Measurements from ENCODE around the gene KAT7. TPM values are rescaled to one million over a fixed set of nuclear protein-coding genes. Genes with fewer than 3 reads are reported as not detected.

The KAT7 gene
- total RNA-seq, 1 experiment from 2014 or later, result 45.8 TPM

DNA sequence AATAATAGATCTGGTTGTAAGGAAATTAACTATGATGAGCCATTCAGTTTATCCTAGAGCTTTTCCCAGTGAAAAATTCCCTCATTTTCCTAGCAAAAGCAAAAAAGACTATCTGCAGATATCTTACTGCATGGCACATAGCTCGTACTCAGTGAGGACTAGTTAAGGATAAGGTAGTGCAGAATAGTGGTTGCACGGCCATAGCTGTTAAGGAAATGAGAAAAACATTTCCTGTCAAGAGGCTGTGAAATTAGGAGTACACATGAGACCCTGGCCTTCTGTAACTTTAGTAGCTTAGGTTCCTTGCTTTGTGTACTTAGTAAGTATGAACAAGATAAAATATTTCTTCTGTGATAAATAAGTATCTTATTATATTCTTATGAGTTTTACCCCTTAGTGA, 10.3 kb downstream of the KAT7 start:
- H3K4me1 ChIP-seq (ENCODE audit: low read length), result no peaks in the 10 kb centered on the region
- no peaks in the 10 kb centered on the region for H3K9me3 ChIP-seq (ENCODE audit: low read length)
- H3K4me2 ChIP-seq (ENCODE audit: low read depth, low read length, poor library complexity, severe bottlenecking), result no peak overlapping the region
- H3K9ac ChIP-seq (ENCODE audit: low read length), result no peak overlapping the region
- H3K9me2 ChIP-seq (replicated peaks; ENCODE audit: insufficient read depth, low read length), result no peaks in the 10 kb centered on the region
- no peaks in the 10 kb centered on the region for H3K27me3 ChIP-seq (ENCODE audit: low read length)
- DNase-seq, result no peak
- no peak overlapping the region for H3K4me3 ChIP-seq (ENCODE audit: low read length)
- H3K79me2 ChIP-seq (ENCODE audit: low read length), result peaks cover 84% of the 10 kb centered on the region
- H3K27ac ChIP-seq (ENCODE audit: low read length), result no peak overlapping the region
- no peak overlapping the region for H2AFZ ChIP-seq (ENCODE audit: low read length)
- peaks cover 8% of the 10 kb centered on the region; the same call in 1 of the 2 replicates for H4K20me1 ChIP-seq (ENCODE audit: insufficient read depth, low read depth, low read length)
- peaks cover 57% of the 10 kb centered on the region for H3K36me3 ChIP-seq (ENCODE audit: insufficient read depth, low read length)

DNA sequence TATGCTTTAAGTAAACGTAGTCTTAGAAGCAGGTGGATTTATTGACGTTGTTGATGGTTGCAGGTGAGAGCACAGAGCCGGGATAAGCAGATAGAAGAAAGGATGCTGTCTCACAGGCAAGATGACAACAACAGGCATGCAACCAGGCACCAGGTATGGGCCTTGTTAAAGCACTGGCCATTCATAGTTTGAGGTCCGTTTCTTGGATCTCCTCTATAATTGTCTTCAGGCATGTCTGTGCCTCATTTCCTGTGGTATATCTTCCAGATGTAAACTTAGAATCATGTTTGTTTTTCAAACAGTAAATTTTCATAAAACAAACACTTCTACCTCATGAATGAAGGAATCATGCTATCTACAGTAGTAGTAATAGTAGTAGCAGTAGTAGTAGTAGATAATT, 20.6 kb downstream of the KAT7 start:
- Histone ChIP-seq H3K9ac (ENCODE audit: low read length) (no peak overlapping the region), H2AFZ (ENCODE audit: low read length) (no peak overlapping the region), H3K27ac (ENCODE audit: low read length) (no peak overlapping the region), H3K27me3 (ENCODE audit: low read length) (no peaks in the 10 kb centered on the region), H3K36me3 (ENCODE audit: insufficient read depth, low read length) (peaks cover 52% of the 10 kb centered on the region; the same call in 1 of the 2 replicates), H3K9me3 (ENCODE audit: low read length) (no peaks in the 10 kb centered on the region), H3K4me3 (ENCODE audit: low read length) (no peak overlapping the region), H3K9me2 (replicated peaks; ENCODE audit: insufficient read depth, low read length) (no peaks in the 10 kb centered on the region), H4K20me1 (ENCODE audit: insufficient read depth, low read depth, low read length) (peaks cover 6% of the 10 kb centered on the region), H3K4me1 (ENCODE audit: low read length) (no peaks in the 10 kb centered on the region), H3K79me2 (ENCODE audit: low read length) (peaks cover 57% of the 10 kb centered on the region), H3K4me2 (ENCODE audit: low read depth, low read length, poor library complexity, severe bottlenecking) (no peak overlapping the region)
- no peak for DNase-seq

DNA sequence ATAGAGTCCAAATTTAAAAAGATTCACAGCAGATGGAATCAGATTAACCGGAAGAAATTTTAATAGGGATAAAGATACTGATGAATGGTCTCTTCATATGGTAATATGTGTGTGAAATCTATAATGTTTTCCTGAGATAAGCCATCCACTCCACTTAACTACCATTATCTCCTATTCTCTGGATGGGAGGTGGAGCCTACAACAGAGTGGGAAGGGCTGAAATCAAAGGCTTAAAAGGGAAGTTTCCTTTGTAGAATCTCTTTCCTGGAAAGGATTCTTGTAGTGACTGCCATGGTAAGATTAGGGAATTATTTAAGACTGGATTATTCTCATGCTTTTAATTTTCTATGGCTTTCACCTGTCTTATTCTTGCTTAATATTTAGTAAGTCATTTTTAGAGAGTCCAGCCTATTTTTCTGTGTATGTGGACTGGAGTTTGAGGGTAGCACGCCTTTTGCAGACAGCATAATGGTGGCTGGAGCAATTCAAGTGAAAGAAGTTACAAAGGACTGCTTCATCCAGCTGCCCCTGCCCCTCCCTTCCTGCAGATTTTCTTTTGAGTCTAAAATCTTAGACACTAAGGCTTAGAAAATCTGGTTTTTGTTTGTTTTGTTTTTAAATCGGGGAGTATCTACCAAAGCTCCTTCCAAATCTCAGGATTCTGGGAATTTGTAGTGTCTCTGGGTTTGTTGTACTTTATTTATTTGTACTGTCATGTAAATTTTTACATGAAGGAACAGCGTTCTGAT, 26.5 kb downstream of the KAT7 start:
- Histone ChIP-seq H3K36me3 (ENCODE audit: insufficient read depth, low read length) (peaks cover 26% of the 10 kb centered on the region; the same call in 1 of the 2 replicates), H3K27me3 (ENCODE audit: low read length) (no peaks in the 10 kb centered on the region)

DNA sequence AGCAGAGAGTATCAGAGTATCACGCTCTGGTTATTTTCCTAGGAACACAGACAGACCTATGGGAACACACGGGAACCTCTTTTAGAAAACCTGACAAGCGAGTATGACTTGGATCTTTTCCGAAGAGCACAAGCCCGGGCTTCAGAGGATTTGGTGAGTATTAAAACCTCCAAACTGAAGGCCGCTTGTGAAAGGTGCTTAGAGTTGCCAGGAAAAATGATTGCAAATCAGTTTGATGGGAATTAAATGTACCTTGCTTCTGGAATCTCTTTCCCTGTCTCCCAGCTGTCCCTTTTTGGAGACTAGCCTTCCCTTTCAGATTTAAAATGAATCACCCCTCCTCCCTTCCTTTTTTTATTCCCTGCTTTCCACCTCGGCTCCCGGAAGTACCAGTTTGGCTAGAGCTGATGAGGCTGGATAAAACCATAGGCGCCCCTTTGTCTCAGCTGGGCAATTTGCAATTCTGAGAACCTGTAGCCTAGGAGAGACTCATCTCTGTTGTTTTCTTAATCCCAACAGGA, 27.3 kb downstream of the KAT7 start:
- Histone ChIP-seq H3K79me2 (ENCODE audit: low read length) (peaks cover 32% of the 10 kb centered on the region), H3K27ac (ENCODE audit: low read length) (no peak overlapping the region), H3K9me2 (replicated peaks; ENCODE audit: insufficient read depth, low read length) (no peaks in the 10 kb centered on the region), H4K20me1 (ENCODE audit: insufficient read depth, low read depth, low read length) (peaks cover 11% of the 10 kb centered on the region; the same call in 1 of the 2 replicates), H3K27me3 (ENCODE audit: low read length) (no peaks in the 10 kb centered on the region), H3K9me3 (ENCODE audit: low read length) (no peaks in the 10 kb centered on the region), H3K4me3 (ENCODE audit: low read length) (no peak overlapping the region), H3K9ac (ENCODE audit: low read length) (no peak overlapping the region), H3K36me3 (ENCODE audit: insufficient read depth, low read length) (peaks cover 27% of the 10 kb centered on the region; the same call in 1 of the 2 replicates), H3K4me2 (ENCODE audit: low read depth, low read length, poor library complexity, severe bottlenecking) (no peak overlapping the region), H3K4me1 (ENCODE audit: low read length) (no peaks in the 10 kb centered on the region), H2AFZ (ENCODE audit: low read length) (no peak overlapping the region)
- no peak for DNase-seq

More for the DNA sequence above, 26.5 kb downstream of the KAT7 start:
- H3K79me2 ChIP-seq (ENCODE audit: low read length), result peaks cover 32% of the 10 kb centered on the region
- no peak overlapping the region for H3K4me3 ChIP-seq (ENCODE audit: low read length)
- no peak overlapping the region for H2AFZ ChIP-seq (ENCODE audit: low read length)
- H4K20me1 ChIP-seq (ENCODE audit: insufficient read depth, low read depth, low read length), result peaks cover 11% of the 10 kb centered on the region; the same call in 1 of the 2 replicates
- no peak overlapping the region for H3K27ac ChIP-seq (ENCODE audit: low read length)
- no peak for DNase-seq
- H3K9me3 ChIP-seq (ENCODE audit: low read length), result no peaks in the 10 kb centered on the region
- H3K4me1 ChIP-seq (ENCODE audit: low read length), result no peaks in the 10 kb centered on the region
- H3K4me2 ChIP-seq (ENCODE audit: low read depth, low read length, poor library complexity, severe bottlenecking), result no peak overlapping the region
- H3K9ac ChIP-seq (ENCODE audit: low read length), result no peak overlapping the region
- H3K9me2 ChIP-seq (replicated peaks; ENCODE audit: insufficient read depth, low read length), result no peaks in the 10 kb centered on the region

DNA sequence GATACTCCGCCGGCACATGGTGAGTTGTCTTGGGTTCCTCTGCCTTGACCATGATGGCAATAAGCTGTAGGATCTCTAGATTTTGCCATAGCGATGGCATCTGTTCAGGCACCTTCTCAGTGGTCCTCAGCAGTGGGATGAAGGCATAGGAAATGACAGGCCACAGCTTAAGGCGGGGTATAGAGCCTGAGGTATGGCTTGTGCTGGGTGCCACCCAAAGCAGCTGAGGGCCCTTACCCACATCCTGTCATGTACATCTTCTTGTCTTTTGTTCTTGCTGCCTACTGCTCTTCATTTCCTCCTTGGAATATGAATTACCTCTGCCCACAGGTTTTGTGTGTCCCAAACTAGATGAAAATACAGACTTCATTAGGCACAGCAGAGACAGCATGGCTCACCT, 29.5 kb downstream of the KAT7 start:
- no peaks in the 10 kb centered on the region for H3K27me3 ChIP-seq (ENCODE audit: low read length)
- H3K27ac ChIP-seq (ENCODE audit: low read length), result no peak overlapping the region
- H3K79me2 ChIP-seq (ENCODE audit: low read length), result peaks cover 35% of the 10 kb centered on the region
- H3K9me3 ChIP-seq (ENCODE audit: low read length), result no peaks in the 10 kb centered on the region
- H3K9me2 ChIP-seq (replicated peaks; ENCODE audit: insufficient read depth, low read length), result no peaks in the 10 kb centered on the region
- H3K4me1 ChIP-seq (ENCODE audit: low read length), result no peaks in the 10 kb centered on the region
- no peak overlapping the region for H3K4me2 ChIP-seq (ENCODE audit: low read depth, low read length, poor library complexity, severe bottlenecking)
- no peak for DNase-seq
- H2AFZ ChIP-seq (ENCODE audit: low read length), result no peak overlapping the region
- peaks cover 11% of the 10 kb centered on the region for H4K20me1 ChIP-seq (ENCODE audit: insufficient read depth, low read depth, low read length)
- peaks cover 41% of the 10 kb centered on the region; the same call in 1 of the 2 replicates for H3K36me3 ChIP-seq (ENCODE audit: insufficient read depth, low read length)
- H3K9ac ChIP-seq (ENCODE audit: low read length), result no peak overlapping the region
- no peak overlapping the region for H3K4me3 ChIP-seq (ENCODE audit: low read length)

DNA sequence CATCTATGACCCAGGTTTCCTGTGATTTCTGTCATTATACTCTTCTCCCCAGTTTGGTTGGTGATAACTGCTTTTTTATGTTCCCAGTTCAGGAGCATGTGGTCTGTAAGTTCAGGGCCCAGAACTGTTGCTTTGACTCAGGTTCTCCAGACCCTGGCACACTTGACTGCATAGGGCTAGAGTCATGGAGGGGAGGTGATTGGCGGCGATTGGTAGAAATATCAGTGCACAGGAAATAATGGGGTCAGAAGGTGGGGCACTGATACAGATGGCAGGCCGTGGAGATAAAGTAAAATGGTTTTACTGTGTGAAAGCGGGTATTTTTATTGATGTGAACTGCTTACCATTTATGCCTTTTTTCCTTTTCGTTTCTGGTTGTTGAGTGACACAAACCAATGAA, 30.7 kb downstream of the KAT7 start:
- no peaks in the 10 kb centered on the region for H3K9me2 ChIP-seq (replicated peaks; ENCODE audit: insufficient read depth, low read length)
- no peak overlapping the region for H3K9ac ChIP-seq (ENCODE audit: low read length)
- no peaks in the 10 kb centered on the region for H3K4me1 ChIP-seq (ENCODE audit: low read length)
- no peak overlapping the region for H2AFZ ChIP-seq (ENCODE audit: low read length)
- no peaks in the 10 kb centered on the region for H3K9me3 ChIP-seq (ENCODE audit: low read length)
- H3K79me2 ChIP-seq (ENCODE audit: low read length), result peaks cover 24% of the 10 kb centered on the region
- no peak for DNase-seq
- no peak overlapping the region for H3K27ac ChIP-seq (ENCODE audit: low read length)
- H4K20me1 ChIP-seq (ENCODE audit: insufficient read depth, low read depth, low read length), result peaks cover 11% of the 10 kb centered on the region
- no peak overlapping the region for H3K4me2 ChIP-seq (ENCODE audit: low read depth, low read length, poor library complexity, severe bottlenecking)
- no peaks in the 10 kb centered on the region for H3K27me3 ChIP-seq (ENCODE audit: low read length)
- no peak overlapping the region for H3K4me3 ChIP-seq (ENCODE audit: low read length)
- H3K36me3 ChIP-seq (ENCODE audit: insufficient read depth, low read length), result peaks cover 47% of the 10 kb centered on the region; the same call in 1 of the 2 replicates

DNA sequence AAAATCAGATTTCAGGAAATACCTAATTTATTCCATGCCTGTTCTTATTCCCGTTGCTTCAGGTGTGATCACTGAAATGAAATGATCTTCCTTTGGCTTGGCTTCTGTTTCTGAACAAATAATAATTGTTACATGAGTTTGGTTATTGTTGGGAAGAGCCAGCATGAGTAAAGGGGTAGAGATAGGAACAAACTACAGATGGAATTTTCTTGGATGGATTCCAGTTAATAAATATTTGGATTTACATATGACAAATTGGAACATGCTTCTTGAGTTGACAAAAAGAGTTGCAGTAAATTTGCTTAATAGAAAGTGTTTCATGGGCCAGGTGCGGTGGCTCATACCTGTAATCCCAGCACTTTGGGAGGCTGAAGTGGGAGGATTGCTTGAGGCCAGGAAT, 31.2 kb downstream of the KAT7 start:
- Histone ChIP-seq H3K27ac (ENCODE audit: low read length) (no peak overlapping the region), H3K9me3 (ENCODE audit: low read length) (no peaks in the 10 kb centered on the region), H4K20me1 (ENCODE audit: insufficient read depth, low read depth, low read length) (peaks cover 8% of the 10 kb centered on the region), H3K79me2 (ENCODE audit: low read length) (peaks cover 19% of the 10 kb centered on the region), H3K4me3 (ENCODE audit: low read length) (no peak overlapping the region), H3K9ac (ENCODE audit: low read length) (no peak overlapping the region), H3K4me2 (ENCODE audit: low read depth, low read length, poor library complexity, severe bottlenecking) (no peak overlapping the region), H3K9me2 (replicated peaks; ENCODE audit: insufficient read depth, low read length) (no peaks in the 10 kb centered on the region), H2AFZ (ENCODE audit: low read length) (no peak overlapping the region), H3K4me1 (ENCODE audit: low read length) (no peaks in the 10 kb centered on the region), H3K27me3 (ENCODE audit: low read length) (no peaks in the 10 kb centered on the region), H3K36me3 (ENCODE audit: insufficient read depth, low read length) (peaks cover 49% of the 10 kb centered on the region; the same call in 1 of the 2 replicates)
- DNase-seq, result no peak

DNA sequence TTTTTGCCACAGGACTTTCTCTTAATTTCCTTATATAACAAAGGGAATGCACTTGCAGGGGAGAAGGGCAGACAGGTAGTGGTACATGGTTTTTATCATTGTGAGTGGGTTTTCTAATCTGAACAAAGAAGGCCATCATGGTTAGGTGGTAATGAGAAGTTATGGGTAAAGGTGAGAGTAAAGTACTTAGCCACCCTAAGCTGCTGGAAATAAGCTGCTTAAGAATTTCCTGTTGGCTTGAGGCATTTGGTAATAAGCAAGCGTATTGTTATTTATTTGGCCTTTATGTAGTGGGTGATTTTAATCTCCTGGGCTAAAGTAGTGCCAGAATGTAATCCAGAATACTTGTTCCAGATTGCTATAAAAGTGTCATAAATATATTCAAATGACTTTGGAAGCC, 32.3 kb downstream of the KAT7 start:
- no peaks in the 10 kb centered on the region for H3K9me3 ChIP-seq (ENCODE audit: low read length)
- H2AFZ ChIP-seq (ENCODE audit: low read length), result no peak overlapping the region
- H3K9me2 ChIP-seq (replicated peaks; ENCODE audit: insufficient read depth, low read length), result no peaks in the 10 kb centered on the region
- H3K27ac ChIP-seq (ENCODE audit: low read length), result no peak overlapping the region
- H3K79me2 ChIP-seq (ENCODE audit: low read length), result peaks cover 10% of the 10 kb centered on the region; the same call in 1 of the 2 replicates
- H3K9ac ChIP-seq (ENCODE audit: low read length), result no peak overlapping the region
- no peaks in the 10 kb centered on the region; the same call in 1 of the 2 replicates for H4K20me1 ChIP-seq (ENCODE audit: insufficient read depth, low read depth, low read length)
- H3K4me1 ChIP-seq (ENCODE audit: low read length), result no peaks in the 10 kb centered on the region
- H3K4me2 ChIP-seq (ENCODE audit: low read depth, low read length, poor library complexity, severe bottlenecking), result no peak overlapping the region
- no peak for DNase-seq
- no peak overlapping the region for H3K4me3 ChIP-seq (ENCODE audit: low read length)
- H3K36me3 ChIP-seq (ENCODE audit: insufficient read depth, low read length), result peaks cover 59% of the 10 kb centered on the region
- no peaks in the 10 kb centered on the region for H3K27me3 ChIP-seq (ENCODE audit: low read length)

Measured in Karpas-422 (cell line).